HL-60 (cell line): ENCODE results near the gene SHF.

ENCODE experiments used
- DNase-seq, 2 experiments: peaks; one replicate each; pipeline ENCODE4 v3.0.0-alpha.2; 2010 to 2020; ENCODE audit warnings: low read depth in 1 of 2, low spot score in 1 of 2
- H3K27ac ChIP-seq: fragments of 250-450 bp; sonication (Bioruptor Pico); replicated peaks from 2 replicates; pipeline ENCODE4 v1.5.1; 2020; ENCODE audit warnings: mild to moderate bottlenecking, moderate library complexity
- H3K27me3 ChIP-seq: fragments of 250-450 bp; sonication (Bioruptor Pico); 2 replicates; pipeline ENCODE4 v1.5.1; 2021; ENCODE audit warnings: mild to moderate bottlenecking, moderate library complexity; ENCODE audit not compliant: insufficient read depth, poor library complexity, severe bottlenecking
- H3K4me3 ChIP-seq: replicated peaks from 2 replicates; pipeline ENCODE4 v1.5.1; 2011; ENCODE audit warnings: mild to moderate bottlenecking, control low read depth, low read length; ENCODE audit not compliant: insufficient read depth
- CTCF ChIP-seq: IDR thresholded peaks from one replicate; pipeline ENCODE4 v1.5.1; 2011; ENCODE audit warnings: low read length, control low read depth, inconsistent platforms; ENCODE audit not compliant: insufficient read depth
- GABPA ChIP-seq: IDR thresholded peaks from 2 replicates; pipeline ENCODE4 v1.6.1; 2012; ENCODE audit warnings: low read depth
- POLR2AphosphoS5 ChIP-seq: IDR thresholded peaks from 2 replicates; pipeline ENCODE4 v1.6.1; 2012; ENCODE audit warnings: low read depth
- REST ChIP-seq: IDR thresholded peaks from 2 replicates; pipeline ENCODE4 v1.6.1; 2012; ENCODE audit warnings: low read depth; ENCODE audit not compliant: insufficient replicate concordance
- SPI1 ChIP-seq: IDR thresholded peaks from 2 replicates; pipeline ENCODE4 v1.6.1; 2012; ENCODE audit warnings: low read depth, mild to moderate bottlenecking, borderline replicate concordance

SHF gene

GRCh38 chr15:45185069-45185779 lies 2.5 kb downstream of the SHF start:
- no peak overlapping the region for H3K4me3 ChIP-seq
- no peak overlapping the region for H3K27ac ChIP-seq
- TF ChIP-seq POLR2AphosphoS5 (no peak), REST (no peak), CTCF (no peak), GABPA (no peak), SPI1 (no peak)
- H3K27me3 ChIP-seq: peaks cover 13% of the 10 kb centered on the region
- no peak for DNase-seq

- no peak for DNase-seq
Measured at GRCh38 chr15:45184562-45185041, 3.2 kb downstream of the SHF start.

More at GRCh38 chr15:45184562-45185041, 3.2 kb downstream of the SHF start:
- TF ChIP-seq GABPA (no peak), SPI1 (no peak), POLR2AphosphoS5 (no peak), CTCF (no peak), REST (no peak)
- Histone ChIP-seq H3K4me3 (no peak overlapping the region), H3K27me3 (peaks cover 13% of the 10 kb centered on the region), H3K27ac (no peak overlapping the region)
